ENCODE results near the gene SFSWAP.

The SFSWAP gene

DNA sequence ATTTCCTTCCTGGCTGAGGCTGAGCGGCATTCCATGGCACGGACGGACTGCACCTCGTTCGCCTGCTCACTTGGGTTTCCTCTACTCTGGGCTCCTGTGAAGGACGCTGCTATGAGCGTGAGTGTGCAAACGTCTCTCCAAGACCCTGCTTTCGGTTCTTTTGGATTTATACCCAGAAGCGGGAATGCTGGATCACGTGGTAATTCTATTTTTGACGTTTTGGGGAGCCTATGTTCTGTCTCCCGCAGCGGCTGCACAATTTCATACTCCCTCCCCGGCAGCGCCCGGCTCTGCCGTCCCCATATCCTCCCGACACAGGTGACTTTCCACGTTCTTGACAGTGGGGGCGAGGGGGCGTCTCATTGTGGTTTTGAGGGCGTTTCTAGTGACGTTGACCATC lies 137.9 kb downstream of the SFSWAP start:
- peaks cover 42% of the 10 kb centered on the region for H3K36me3 ChIP-seq
- H3K4me3 ChIP-seq, result no peak overlapping the region
- H3K27ac ChIP-seq, result no peak overlapping the region
- H4K20me1 ChIP-seq, result peaks cover 13% of the 10 kb centered on the region
- no peak overlapping the region for H3K4me2 ChIP-seq
- peaks cover 41% of the 10 kb centered on the region for H3K4me1 ChIP-seq
- no peak overlapping the region for H3K9ac ChIP-seq
- TF ChIP-seq Cebpa-rat (IDR thresholded peaks at IDR 0.05), result no peak
- H3K27me3 ChIP-seq, result no peaks in the 10 kb centered on the region
- no peaks in the 10 kb centered on the region for H3K9me3 ChIP-seq

All from BLaER1 (cell line).